A549 (cell line): Measurements from ENCODE around the gene DYNLRB1.

Experiments
- CHD2 ChIP-seq: fragments of 150-350 bp; IDR thresholded peaks from 2 replicates; pipeline ENCODE4 v1.6.1; 2014; ENCODE audit warnings: low read length; ENCODE audit not compliant: partially characterized antibody
- EHF ChIP-seq: fragments of 250-450 bp; sonication (Bioruptor Pico); IDR thresholded peaks from 2 replicates; pipeline ENCODE4 v1.5.0; 2020; ENCODE audit warnings: mild to moderate bottlenecking
- EP300 ChIP-seq, 2 experiments: fragments of >200 bp; sonication (Bioruptor Twin); formaldehyde crosslinking; IDR thresholded peaks; 2 replicates in 1 of 2; 3 replicates in 1 of 2; pipeline ENCODE4 v1.6.1; 2016 to 2017
- ESRRA ChIP-seq: fragments of 150-350 bp; IDR thresholded peaks from 2 replicates; pipeline ENCODE4 v1.6.1; 2014; ENCODE audit warnings: mild to moderate bottlenecking, low read length, borderline replicate concordance
- HDAC2 ChIP-seq: fragments of 200-600 bp; sonication (generic); IDR thresholded peaks from 2 replicates; pipeline ENCODE4 v1.6.1; 2016
- KDM1A ChIP-seq: fragments of 200-600 bp; sonication (generic); IDR thresholded peaks from 2 replicates; pipeline ENCODE4 v1.6.1; 2016; ENCODE audit warnings: low read depth, mild to moderate bottlenecking
- MAX ChIP-seq: IDR thresholded peaks from 2 replicates; pipeline ENCODE4 v1.6.1; 2012
- MAZ ChIP-seq: fragments of 150-350 bp; IDR thresholded peaks from 2 replicates; pipeline ENCODE4 v1.6.1; 2014; ENCODE audit warnings: antibody characterized with exemption, low read depth, low read length, borderline replicate concordance
- POLR2A ChIP-seq: IDR thresholded peaks from 2 replicates; pipeline ENCODE4 v1.6.1; 2012; ENCODE audit warnings: mild to moderate bottlenecking, low read length
- RAD21 ChIP-seq, 2 experiments: fragments of >200 bp in 1 of 2; sonication (Bioruptor Twin) in 1 of 2; formaldehyde crosslinking in 1 of 2; IDR thresholded peaks in 1 of 2; conservative IDR thresholded peaks in 1 of 2; 2 replicates in 1 of 2; 3 replicates in 1 of 2; pipeline ENCODE4 v1.6.1; 2012 to 2018; ENCODE audit warnings: inconsistent platforms in 1 of 2
- RCOR1 ChIP-seq: fragments of 150-350 bp; IDR thresholded peaks from 2 replicates; pipeline ENCODE4 v1.6.1; 2014; ENCODE audit warnings: antibody characterized with exemption, low read length, low read depth
- SREBF2 ChIP-seq: fragments of 450-650 bp; IDR thresholded peaks from 2 replicates; pipeline ENCODE4 v1.6.1; 2014; ENCODE audit warnings: mild to moderate bottlenecking, moderate library complexity
- TF ChIP-seq, protein P1 (sequence below): fragments of >200 bp; sonication (Bioruptor Twin); formaldehyde crosslinking; IDR thresholded peaks from 3 replicates; pipeline ENCODE4 v1.5.1; 2016

GRCh38 chr20:34541917-34542316 lies 25.7 kb downstream of the DYNLRB1 start:
- TF ChIP-seq, protein P1, sequence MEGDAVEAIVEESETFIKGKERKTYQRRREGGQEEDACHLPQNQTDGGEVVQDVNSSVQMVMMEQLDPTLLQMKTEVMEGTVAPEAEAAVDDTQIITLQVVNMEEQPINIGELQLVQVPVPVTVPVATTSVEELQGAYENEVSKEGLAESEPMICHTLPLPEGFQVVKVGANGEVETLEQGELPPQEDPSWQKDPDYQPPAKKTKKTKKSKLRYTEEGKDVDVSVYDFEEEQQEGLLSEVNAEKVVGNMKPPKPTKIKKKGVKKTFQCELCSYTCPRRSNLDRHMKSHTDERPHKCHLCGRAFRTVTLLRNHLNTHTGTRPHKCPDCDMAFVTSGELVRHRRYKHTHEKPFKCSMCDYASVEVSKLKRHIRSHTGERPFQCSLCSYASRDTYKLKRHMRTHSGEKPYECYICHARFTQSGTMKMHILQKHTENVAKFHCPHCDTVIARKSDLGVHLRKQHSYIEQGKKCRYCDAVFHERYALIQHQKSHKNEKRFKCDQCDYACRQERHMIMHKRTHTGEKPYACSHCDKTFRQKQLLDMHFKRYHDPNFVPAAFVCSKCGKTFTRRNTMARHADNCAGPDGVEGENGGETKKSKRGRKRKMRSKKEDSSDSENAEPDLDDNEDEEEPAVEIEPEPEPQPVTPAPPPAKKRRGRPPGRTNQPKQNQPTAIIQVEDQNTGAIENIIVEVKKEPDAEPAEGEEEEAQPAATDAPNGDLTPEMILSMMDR = no peak
- TF ChIP-seq CHD2 (no peak), RCOR1 (no peak), ESRRA (no peak), EP300 (IDR thresholded peaks at IDR 0.05) (no peak), EHF (CRISPR knock-in tag) (no peak), MAZ (no peak), MAX (no peak), POLR2A (no peak), KDM1A (no peak), HDAC2 (no peak), RAD21 (conservative IDR thresholded peaks at IDR 0.05 in 1 of 2, IDR thresholded peaks at IDR 0.05 in 1 of 2) (no peak), SREBF2 (no peak)
